GM10248 (cell line): Measurements from ENCODE around the gene ITGBL1.

Experiments
- CTCF ChIA-PET: fragments of 300-600 bp; sonication (Branson Sonifier 250); formaldehyde crosslinking; extraction: SDS; loops from one replicate; lab custom pipeline; 2021; ENCODE audit warnings: antibody characterized with exemption; lab: Yijun Ruan, JAX
- POLR2A ChIA-PET: fragments of 350-650 bp; sonication (Branson Sonifier 250); formaldehyde crosslinking; extraction: SDS; loops from one replicate; lab custom pipeline; 2020; ENCODE audit warnings: antibody characterized with exemption; lab: Yijun Ruan, JAX
- DNase-seq: peaks from one replicate; pipeline ENCODE4 v3.0.0; 2012; ENCODE audit errors: extremely low spot score
- CTCF ChIP-seq: IDR thresholded peaks from 2 replicates; pipeline ENCODE4 v1.5.1; 2012; ENCODE audit warnings: mild to moderate bottlenecking, low read depth; ENCODE audit errors: extremely low read depth, missing control alignments, control extremely low read depth

The ITGBL1 gene

GRCh38 chr13:101579281-101579802 lies 126.9 kb downstream of the ITGBL1 start:
- ChIA-PET POLR2A (no interaction called here), CTCF (no interaction called here)
- TF ChIP-seq CTCF, result no peak
- DNase-seq, result no peak

GRCh38 chr13:101584331-101584730 lies 131.9 kb downstream of the ITGBL1 start:
- no peak for DNase-seq
- ChIA-PET CTCF (no interaction called here), POLR2A (no interaction called here)
- TF ChIP-seq CTCF, result no peak

- POLR2A ChIA-PET, result no interaction called here
- TF ChIP-seq CTCF, result no peak
- no peak for DNase-seq
- CTCF ChIA-PET, result no interaction called here
Measured at GRCh38 chr13:101590479-101590878, 138.0 kb downstream of the ITGBL1 start.

- ChIA-PET CTCF (no interaction called here), POLR2A (no interaction called here)
- TF ChIP-seq CTCF, result no peak
- DNase-seq, result no peak
Measured at GRCh38 chr13:101594936-101595335, 142.5 kb downstream of the ITGBL1 start.

- POLR2A ChIA-PET, result no interaction called here
- DNase-seq, result no peak
- TF ChIP-seq CTCF, result no peak
- CTCF ChIA-PET, result no interaction called here
Measured at GRCh38 chr13:101596803-101597202, 144.3 kb downstream of the ITGBL1 start.

GRCh38 chr13:101611491-101612475 lies 159.3 kb downstream of the ITGBL1 start:
- no peak for TF ChIP-seq CTCF
- POLR2A ChIA-PET, result no interaction called here
- no peak for DNase-seq
- CTCF ChIA-PET, result interaction anchor here (1.3 kb wide), 1 partner anchor 9 kb away, joined by 3 read pairs; no protein-coding TSS in a partner anchor
